ENCODE results near the gene SOD1.
"Not testable (repeated sequence)": the region's sequence is repeated elsewhere in the genome, so short reads cannot be mapped to it uniquely, and the experiment has no call there.

SOD1 gene

GRCh38 chr21:31647650-31648049, 11.8 kb upstream of the SOD1 start:
- H3K9ac ChIP-seq (ENCODE audit: low read length), result no peak overlapping the region
- no peaks in the 10 kb centered on the region for H3K27me3 ChIP-seq (ENCODE audit: insufficient read depth, low read length, poor library complexity)
- no peaks in the 10 kb centered on the region for H3K79me2 ChIP-seq (ENCODE audit: control insufficient read depth, insufficient read depth, low read length)
- no peak overlapping the region for H3K23ac ChIP-seq (ENCODE audit: low read length)
- no peak overlapping the region for H3K4me3 ChIP-seq (ENCODE audit: low read length)
- no peaks in the 10 kb centered on the region for H3K79me1 ChIP-seq (ENCODE audit: low read length)
- H3K18ac ChIP-seq (ENCODE audit: low read length), result no peak overlapping the region
- WGBS (ENCODE audit: extremely low coverage, insufficient coverage, low lambda C conversion rate), result no CpG with 5 or more reads among the region's 3 CpGs
- H3K56ac ChIP-seq (ENCODE audit: low read length), result no peak overlapping the region
- H4K5ac ChIP-seq (ENCODE audit: low read length), result no peak overlapping the region
- H3K4me2 ChIP-seq (ENCODE audit: low read length), result no peak overlapping the region
- no peak overlapping the region for H3K27ac ChIP-seq (ENCODE audit: low read depth, low read length)
- no peaks in the 10 kb centered on the region for H3K36me3 ChIP-seq (ENCODE audit: control insufficient read depth, insufficient read depth, low read length)
- H2BK5ac ChIP-seq (ENCODE audit: low read length), result no peak overlapping the region
- H3K4ac ChIP-seq (ENCODE audit: low read depth, low read length), result no peak overlapping the region
- no peak for DNase-seq
- H3K4me1 ChIP-seq (ENCODE audit: control insufficient read depth, low read depth, low read length), result no peaks in the 10 kb centered on the region
- H2BK120ac ChIP-seq (ENCODE audit: low read depth, low read length), result no peak overlapping the region
- H4K8ac ChIP-seq (ENCODE audit: low read depth, low read length), result no peak overlapping the region
- no peak overlapping the region for H2AK5ac ChIP-seq (ENCODE audit: low read length)
- H2BK15ac ChIP-seq (replicated peaks; ENCODE audit: low read depth), result no peak overlapping the region

- H4K5ac ChIP-seq (ENCODE audit: low read length), result no peak overlapping the region
- no peak overlapping the region for H2AK5ac ChIP-seq (ENCODE audit: low read length)
- no peak overlapping the region for H2BK120ac ChIP-seq (ENCODE audit: low read depth, low read length)
- no peaks in the 10 kb centered on the region for H3K79me1 ChIP-seq (ENCODE audit: low read length)
- DNase-seq, result no peak
- no CpG with 5 or more reads among the region's 3 CpGs for WGBS (ENCODE audit: extremely low coverage, insufficient coverage, low lambda C conversion rate)
- no peak overlapping the region for H3K9ac ChIP-seq (ENCODE audit: low read length)
- no peak overlapping the region for H3K56ac ChIP-seq (ENCODE audit: low read length)
- no peak overlapping the region for H3K18ac ChIP-seq (ENCODE audit: low read length)
- H3K36me3 ChIP-seq (ENCODE audit: control insufficient read depth, insufficient read depth, low read length), result no peaks in the 10 kb centered on the region
- no peaks in the 10 kb centered on the region for H3K4me1 ChIP-seq (ENCODE audit: control insufficient read depth, low read depth, low read length)
- H3K79me2 ChIP-seq (ENCODE audit: control insufficient read depth, insufficient read depth, low read length), result no peaks in the 10 kb centered on the region
- no peak overlapping the region for H3K23ac ChIP-seq (ENCODE audit: low read length)
- H4K8ac ChIP-seq (ENCODE audit: low read depth, low read length), result no peak overlapping the region
- H2BK15ac ChIP-seq (replicated peaks; ENCODE audit: low read depth), result no peak overlapping the region
- H3K4me2 ChIP-seq (ENCODE audit: low read length), result no peak overlapping the region
- H3K4ac ChIP-seq (ENCODE audit: low read depth, low read length), result no peak overlapping the region
- no peak overlapping the region for H3K27ac ChIP-seq (ENCODE audit: low read depth, low read length)
- no peaks in the 10 kb centered on the region for H3K27me3 ChIP-seq (ENCODE audit: insufficient read depth, low read length, poor library complexity)
- H2BK5ac ChIP-seq (ENCODE audit: low read length), result no peak overlapping the region
- no peak overlapping the region for H3K4me3 ChIP-seq (ENCODE audit: low read length)
Measured at GRCh38 chr21:31650930-31651329, 8.6 kb upstream of the SOD1 start.

GRCh38 chr21:31651491-31651890, 8.0 kb upstream of the SOD1 start:
- not testable (repeated sequence) for H3K56ac ChIP-seq (ENCODE audit: low read length); H3K36me3 ChIP-seq (ENCODE audit: control insufficient read depth, insufficient read depth, low read length); H3K79me1 ChIP-seq (ENCODE audit: low read length); H3K4me1 ChIP-seq (ENCODE audit: control insufficient read depth, low read depth, low read length); H4K5ac ChIP-seq (ENCODE audit: low read length); H3K23ac ChIP-seq (ENCODE audit: low read length); H2BK5ac ChIP-seq (ENCODE audit: low read length); H2BK15ac ChIP-seq (replicated peaks; ENCODE audit: low read depth); H3K18ac ChIP-seq (ENCODE audit: low read length); H3K27me3 ChIP-seq (ENCODE audit: insufficient read depth, low read length, poor library complexity); H2AK5ac ChIP-seq (ENCODE audit: low read length); H4K8ac ChIP-seq (ENCODE audit: low read depth, low read length); H3K79me2 ChIP-seq (ENCODE audit: control insufficient read depth, insufficient read depth, low read length); DNase-seq; H3K27ac ChIP-seq (ENCODE audit: low read depth, low read length); H2BK120ac ChIP-seq (ENCODE audit: low read depth, low read length); H3K4me2 ChIP-seq (ENCODE audit: low read length); H3K9ac ChIP-seq (ENCODE audit: low read length); H3K4me3 ChIP-seq (ENCODE audit: low read length); H3K4ac ChIP-seq (ENCODE audit: low read depth, low read length)
- WGBS (ENCODE audit: extremely low coverage, insufficient coverage, low lambda C conversion rate), result no CpG with 5 or more reads among the region's 4 CpGs

- no peaks in the 10 kb centered on the region for H3K27me3 ChIP-seq (ENCODE audit: insufficient read depth, low read length, poor library complexity)
- H4K5ac ChIP-seq (ENCODE audit: low read length), result no peak overlapping the region
- no peaks in the 10 kb centered on the region for H3K79me2 ChIP-seq (ENCODE audit: control insufficient read depth, insufficient read depth, low read length)
- no peak overlapping the region for H2BK5ac ChIP-seq (ENCODE audit: low read length)
- no peak for DNase-seq
- H3K27ac ChIP-seq (ENCODE audit: low read depth, low read length), result no peak overlapping the region
- H3K4ac ChIP-seq (ENCODE audit: low read depth, low read length), result no peak overlapping the region
- no peak overlapping the region for H2BK15ac ChIP-seq (replicated peaks; ENCODE audit: low read depth)
- H3K56ac ChIP-seq (ENCODE audit: low read length), result no peak overlapping the region
- H2BK120ac ChIP-seq (ENCODE audit: low read depth, low read length), result no peak overlapping the region
- H3K79me1 ChIP-seq (ENCODE audit: low read length), result no peaks in the 10 kb centered on the region
- no peak overlapping the region for H3K23ac ChIP-seq (ENCODE audit: low read length)
- no peaks in the 10 kb centered on the region for H3K36me3 ChIP-seq (ENCODE audit: control insufficient read depth, insufficient read depth, low read length)
- no peak overlapping the region for H3K4me2 ChIP-seq (ENCODE audit: low read length)
- H3K4me1 ChIP-seq (ENCODE audit: control insufficient read depth, low read depth, low read length), result no peaks in the 10 kb centered on the region
- no CpG with 5 or more reads among the region's 20 CpGs for WGBS (ENCODE audit: extremely low coverage, insufficient coverage, low lambda C conversion rate)
- H4K8ac ChIP-seq (ENCODE audit: low read depth, low read length), result no peak overlapping the region
- H3K9ac ChIP-seq (ENCODE audit: low read length), result no peak overlapping the region
- H2AK5ac ChIP-seq (ENCODE audit: low read length), result no peak overlapping the region
- H3K18ac ChIP-seq (ENCODE audit: low read length), result no peak overlapping the region
- no peak overlapping the region for H3K4me3 ChIP-seq (ENCODE audit: low read length)
Measured at GRCh38 chr21:31654340-31654739, 5.2 kb upstream of the SOD1 start.

GRCh38 chr21:31654821-31655580, 4.5 kb upstream of the SOD1 start:
- H4K8ac ChIP-seq (ENCODE audit: low read depth, low read length); H2AK5ac ChIP-seq (ENCODE audit: low read length); H2BK120ac ChIP-seq (ENCODE audit: low read depth, low read length); DNase-seq; H3K4ac ChIP-seq (ENCODE audit: low read depth, low read length); H3K27ac ChIP-seq (ENCODE audit: low read depth, low read length); H3K4me3 ChIP-seq (ENCODE audit: low read length); H3K18ac ChIP-seq (ENCODE audit: low read length); H4K5ac ChIP-seq (ENCODE audit: low read length); H3K4me1 ChIP-seq (ENCODE audit: control insufficient read depth, low read depth, low read length); H3K23ac ChIP-seq (ENCODE audit: low read length); H2BK15ac ChIP-seq (replicated peaks; ENCODE audit: low read depth); H3K56ac ChIP-seq (ENCODE audit: low read length); H3K9ac ChIP-seq (ENCODE audit: low read length); H3K27me3 ChIP-seq (ENCODE audit: insufficient read depth, low read length, poor library complexity); H3K79me2 ChIP-seq (ENCODE audit: control insufficient read depth, insufficient read depth, low read length); H2BK5ac ChIP-seq (ENCODE audit: low read length); H3K79me1 ChIP-seq (ENCODE audit: low read length); H3K4me2 ChIP-seq (ENCODE audit: low read length); H3K36me3 ChIP-seq (ENCODE audit: control insufficient read depth, insufficient read depth, low read length): not testable (repeated sequence)
- WGBS (ENCODE audit: extremely low coverage, insufficient coverage, low lambda C conversion rate), result no CpG with 5 or more reads among the region's 21 CpGs

All from mesendoderm (in vitro differentiated cells).